Thyroid gland (tissue), 4 donors: ENCODE results near the gene SPAG6. TPM values are rescaled to one million over a fixed set of nuclear protein-coding genes. Genes with fewer than 3 reads are reported as not detected.

Experiments
- DNase-seq, 2 donors: peaks; one replicate each; pipeline ENCODE4 v3.0.0-alpha.2; 2019
- H3K27ac ChIP-seq, 3 donors: fragments of 200-600 bp; sonication (generic); 1 replicate in 2 of 3; 2 replicates in 1 of 3; pipeline ENCODE4 v1.5.1; 2016 to 2019; ENCODE audit warnings: mild to moderate bottlenecking in 1 of 3, moderate library complexity in 1 of 3
- H3K27me3 ChIP-seq: fragments of 200-600 bp; sonication (generic); one replicate; pipeline ENCODE4 v1.5.1; 2019
- H3K36me3 ChIP-seq, 2 donors: fragments of 200-600 bp; sonication (generic); one replicate each; pipeline ENCODE4 v1.5.1; 2016 to 2019
- H3K4me1 ChIP-seq, 2 donors: fragments of 200-600 bp; sonication (generic); one replicate each; pipeline ENCODE4 v1.5.1; 2017 to 2019
- H3K4me3 ChIP-seq, 3 donors: fragments of 200-600 bp; sonication (generic); replicated peaks in 1 of 3; 1 replicate in 2 of 3; 2 replicates in 1 of 3; pipeline ENCODE4 v1.5.1; 2016; ENCODE audit warnings: mild to moderate bottlenecking in 1 of 3
- H3K9me3 ChIP-seq: fragments of 200-600 bp; sonication (generic); one replicate; pipeline ENCODE4 v1.5.1; 2017
- CTCF ChIP-seq, 6 experiments: fragments of 200-600 bp in 3 of 6; fragments of 450-650 bp in 3 of 6; sonication (generic) in 3 of 6; IDR thresholded peaks; one replicate each; pipeline ENCODE4 v1.5.1; 2016 to 2019; ENCODE audit warnings: antibody characterized with exemption in 6 of 6, mild to moderate bottlenecking in 2 of 6, inconsistent platforms in 1 of 6, moderate library complexity in 1 of 6
- POLR2A ChIP-seq, 2 donors: fragments of 450-650 bp; IDR thresholded peaks; one replicate each; pipeline ENCODE4 v1.6.1; 2017; ENCODE audit warnings: antibody characterized with exemption in 2 of 2, mild to moderate bottlenecking in 2 of 2, moderate library complexity in 1 of 2
- WGBS, 2 donors: methylation state at CpG; one replicate each; pipeline ENCODE4 v1.1.5; 2017; 5-methylcytosine and 5-hydroxymethylcytosine counted together
- intact Hi-C: fragments of 100-400 bp; cut with DNase I; formaldehyde crosslinking; loops from one replicate; pipeline ENCODE4 v1.15.1; 2023
- total RNA-seq, 4 donors: library from RNA; depleted of rRNA; stranded (reverse); fragments of >200 nt; gene quantifications; one replicate each; pipeline ENCODE4 v1.2.3, GENCODE V29; 2016

SPAG6 gene
- total RNA-seq, 4 donors from 2014 or later = 0.27 TPM; not detected in 3

GRCh38 chr10:22319547-22319979 is 25.7 kb upstream of the SPAG6 start:
- Histone ChIP-seq H3K9me3 (no peaks in the 10 kb centered on the region), H3K4me1 (peaks cover 13 to 25% of the 10 kb centered on the region in 2 donors), H3K27me3 (no peaks in the 10 kb centered on the region), H3K36me3 (no peaks in the 10 kb centered on the region), H3K27ac (no peak overlapping the region), H3K4me3 (no peak overlapping the region)
- WGBS, 2 donors = 94 to 95% methylated on average over 10 of the region's 10 CpGs
- TF ChIP-seq CTCF (IDR thresholded peaks at IDR 0.05) (no peak), POLR2A (IDR thresholded peaks at IDR 0.05) (no peak)
- no peak for DNase-seq
- intact Hi-C loops = no loop called here

GRCh38 chr10:22319980-22320558 is 25.2 kb upstream of the SPAG6 start:
- intact Hi-C loops = loop anchor here (10.0 kb wide), 2 partner anchors 315 to 795 kb away; partner anchors contain the start of genes DNAJC1 and SKIDA1
- peaks cover 16 to 29% of the 10 kb centered on the region in 2 donors for H3K4me1 ChIP-seq
- DNase-seq = no peak
- peak overlapping the region in 2 of 3 donors; percentile 40 to 71 for H3K27ac ChIP-seq
- H3K4me3 ChIP-seq = peak overlapping the region in 1 of 3 donors; percentile 29
- no peaks in the 10 kb centered on the region for H3K9me3 ChIP-seq
- WGBS, 2 donors = 23 to 39% methylated on average over 15 to 26 of the region's 30 CpGs
- no peaks in the 10 kb centered on the region for H3K27me3 ChIP-seq
- TF ChIP-seq CTCF (IDR thresholded peaks at IDR 0.05) = no peak
- no peak for TF ChIP-seq POLR2A (IDR thresholded peaks at IDR 0.05)
- H3K36me3 ChIP-seq = no peaks in the 10 kb centered on the region

- Histone ChIP-seq H3K27ac (peak within 1 kb of the TSS; percentile 90 to 94 (median 91)), H3K4me3 (peak within 1 kb of the TSS; percentile 63 to 98 (median 95)), H3K27me3 (no peaks in the 10 kb centered on the region), H3K9me3 (no peaks in the 10 kb centered on the region), H3K36me3 (no peaks in the 10 kb centered on the region), H3K4me1 (peaks cover 16 to 29% of the 10 kb centered on the region in 2 donors)
- intact Hi-C loops = loop anchor here (10.0 kb wide), 2 partner anchors 316 to 796 kb away; partner anchors contain the start of genes DNAJC1 and SKIDA1
- WGBS, 2 donors = 0% methylated on average over 2 to 8 of the region's 85 CpGs
- TF ChIP-seq POLR2A (IDR thresholded peaks at IDR 0.05) (no peak), CTCF (IDR thresholded peaks at IDR 0.05) (no peak)
- peak; percentile 69 to 72 for DNase-seq
Observed at GRCh38 chr10:22320591-22321155, 24.6 kb upstream of the SPAG6 start, which contains the start of gene BMI1. BMI1 (plus strand) TSS chr10:22321099; CDS start chr10:22326450, 5,351 bp downstream.

GRCh38 chr10:22321156-22321923 is 24.0 kb upstream of the SPAG6 start:
- DNase-seq = peak; percentile 59 to 61
- 1% methylated on average over 48 of the region's 114 CpGs; no CpG with 5 or more reads in 1 of the 2 donors for WGBS, 2 donors
- H3K36me3 ChIP-seq = no peaks in the 10 kb centered on the region
- intact Hi-C loops = loop anchor here (10.0 kb wide), 2 partner anchors 317 to 797 kb away; partner anchors contain the start of genes DNAJC1 and SKIDA1
- H3K27ac ChIP-seq = peak overlapping the region; percentile 90 to 94 (median 91)
- H3K27me3 ChIP-seq = no peaks in the 10 kb centered on the region
- H3K4me3 ChIP-seq = peak overlapping the region; percentile 63 to 98 (median 95)
- TF ChIP-seq POLR2A (IDR thresholded peaks at IDR 0.05) = no peak
- TF ChIP-seq CTCF (IDR thresholded peaks at IDR 0.05) = no peak
- peaks cover 20 to 29% of the 10 kb centered on the region in 2 donors for H3K4me1 ChIP-seq
- no peaks in the 10 kb centered on the region for H3K9me3 ChIP-seq
